Neural crest cell (in vitro differentiated cells): Measurements from ENCODE around the gene COL26A1. TPM values are rescaled to one million over a fixed set of nuclear protein-coding genes. Genes with fewer than 3 reads are reported as not detected.

Source experiments
- DNase-seq: peaks from one replicate; pipeline ENCODE4 v3.0.0; 2021; ENCODE audit warnings: low read depth, mixed read lengths, low spot score
- H3K27ac Mint-ChIP-seq: one replicate; pipeline ENCODE4 v1.8.0; 2021; ENCODE audit warnings: mild to moderate bottlenecking, mixed read lengths; ENCODE audit not compliant: unreplicated experiment
- H3K27me3 Mint-ChIP-seq: 2 replicates; pipeline ENCODE4 v1.8.0; 2021; ENCODE audit warnings: low read depth, mild to moderate bottlenecking, mixed read lengths
- H3K36me3 Mint-ChIP-seq: 2 replicates; pipeline ENCODE4 v1.8.0; 2021; ENCODE audit warnings: low read depth, mild to moderate bottlenecking, mixed read lengths
- H3K4me1 Mint-ChIP-seq: 2 replicates; pipeline ENCODE4 v1.8.0; 2021; ENCODE audit warnings: mixed read lengths
- H3K4me3 Mint-ChIP-seq: one replicate; pipeline ENCODE4 v1.8.0; 2021; ENCODE audit warnings: mild to moderate bottlenecking, mixed read lengths
- H3K9me3 Mint-ChIP-seq: 2 replicates; pipeline ENCODE4 v1.8.0; 2021; ENCODE audit warnings: mixed read lengths
- CTCF ChIP-seq: fragments of 200-600 bp; sonication (generic); conservative IDR thresholded peaks from 2 replicates; pipeline ENCODE4 v1.5.0; 2021; ENCODE audit warnings: antibody characterized with exemption, mild to moderate bottlenecking
- total RNA-seq: library from RNA; stranded (reverse); gene quantifications from 2 replicates; pipeline ENCODE4 v1.2.1, GENCODE V29; 2021

The COL26A1 gene
- total RNA-seq, 1 donor from 2014 or later = 38.3 TPM

GRCh38 chr7:101393865-101394264 is 31.2 kb downstream of the COL26A1 start:
- no peaks in the 10 kb centered on the region for H3K27me3 Mint-ChIP-seq
- peak overlapping the region; percentile 57 for H3K27ac Mint-ChIP-seq
- H3K4me1 Mint-ChIP-seq = peaks cover 60% of the 10 kb centered on the region
- DNase-seq = no peak
- peaks cover 2% of the 10 kb centered on the region for H3K36me3 Mint-ChIP-seq
- no peak for TF ChIP-seq CTCF
- H3K9me3 Mint-ChIP-seq = no peaks in the 10 kb centered on the region
- no peak overlapping the region for H3K4me3 Mint-ChIP-seq

- DNase-seq = no peak
- Mint-ChIP-seq H3K36me3 (peaks cover 2% of the 10 kb centered on the region), H3K27me3 (no peaks in the 10 kb centered on the region), H3K4me1 (peaks cover 54% of the 10 kb centered on the region), H3K27ac (peak overlapping the region; percentile 75), H3K4me3 (no peak overlapping the region), H3K9me3 (no peaks in the 10 kb centered on the region)
- TF ChIP-seq CTCF = no peak
These were observed 32.7 kb downstream of the COL26A1 start for GRCh38 chr7:101395376-101395775.

- DNase-seq = no peak
- Mint-ChIP-seq H3K9me3 (no peaks in the 10 kb centered on the region), H3K27me3 (no peaks in the 10 kb centered on the region), H3K4me1 (peaks cover 52% of the 10 kb centered on the region), H3K27ac (no peak overlapping the region), H3K4me3 (no peak overlapping the region), H3K36me3 (peaks cover 2% of the 10 kb centered on the region)
- TF ChIP-seq CTCF = no peak
These were observed 34.6 kb downstream of the COL26A1 start for GRCh38 chr7:101397243-101397642.

GRCh38 chr7:101397770-101398324 is 35.2 kb downstream of the COL26A1 start:
- DNase-seq = no peak
- Mint-ChIP-seq H3K27me3 (no peaks in the 10 kb centered on the region), H3K4me1 (peaks cover 54% of the 10 kb centered on the region), H3K9me3 (no peaks in the 10 kb centered on the region), H3K36me3 (peaks cover 2% of the 10 kb centered on the region), H3K27ac (no peak overlapping the region), H3K4me3 (no peak overlapping the region)
- no peak for TF ChIP-seq CTCF

- Mint-ChIP-seq H3K9me3 (no peaks in the 10 kb centered on the region), H3K36me3 (peaks cover 2% of the 10 kb centered on the region), H3K4me1 (peaks cover 51% of the 10 kb centered on the region), H3K27ac (peak overlapping the region; percentile 48), H3K4me3 (peak overlapping the region; percentile 10), H3K27me3 (no peaks in the 10 kb centered on the region)
- no peak for TF ChIP-seq CTCF
- no peak for DNase-seq
These were observed 36.0 kb downstream of the COL26A1 start for GRCh38 chr7:101398396-101399289.
